Smooth muscle cell (in vitro differentiated cells): ENCODE results near the gene INSYN2B. TPM values are rescaled to one million over a fixed set of nuclear protein-coding genes. Genes with fewer than 3 reads are reported as not detected.

Source experiments
- DNase-seq: peaks from one replicate; lab custom pipeline; 2025; ENCODE audit not compliant: unreplicated experiment; lab: John Stamatoyannopoulos, UW
- H2AFZ ChIP-seq: fragments of 200-600 bp; sonication (generic); 2 replicates; pipeline ENCODE4 v1.6.0; 2016; ENCODE audit warnings: antibody characterized with exemption, low read depth, mild to moderate bottlenecking
- H3F3A ChIP-seq: fragments of 200-600 bp; sonication (generic); 2 replicates; pipeline ENCODE4 v1.6.0; 2017; ENCODE audit warnings: antibody characterized with exemption, low read depth
- H3K27ac ChIP-seq: fragments of 200-600 bp; sonication (generic); 2 replicates; pipeline ENCODE4 v1.5.1; 2016; ENCODE audit warnings: low read depth, mild to moderate bottlenecking
- H3K27me3 ChIP-seq: fragments of 200-600 bp; sonication (generic); 2 replicates; pipeline ENCODE4 v1.6.1; 2016; ENCODE audit warnings: low read depth, mild to moderate bottlenecking
- H3K36me3 ChIP-seq: fragments of 200-600 bp; sonication (generic); 2 replicates; pipeline ENCODE4 v1.5.1; 2016; ENCODE audit warnings: low read depth
- H3K4me1 ChIP-seq: fragments of 200-600 bp; sonication (generic); 2 replicates; pipeline ENCODE4 v1.5.1; 2016; ENCODE audit warnings: low read depth
- H3K4me2 ChIP-seq: fragments of 200-600 bp; sonication (generic); 2 replicates; pipeline ENCODE4 v1.6.0; 2016; ENCODE audit warnings: mild to moderate bottlenecking
- H3K4me3 ChIP-seq: fragments of 200-600 bp; sonication (generic); 2 replicates; pipeline ENCODE4 v1.5.1; 2016; ENCODE audit warnings: mild to moderate bottlenecking
- H3K79me2 ChIP-seq: fragments of 200-600 bp; sonication (generic); 2 replicates; pipeline ENCODE4 v1.6.0; 2016; ENCODE audit warnings: low read depth, mild to moderate bottlenecking
- H3K9ac ChIP-seq: fragments of 200-600 bp; sonication (generic); 2 replicates; pipeline ENCODE4 v1.6.0; 2016; ENCODE audit warnings: low read depth
- H3K9me3 ChIP-seq: fragments of 200-600 bp; sonication (generic); replicated peaks from 2 replicates; pipeline ENCODE4 v1.5.1; 2016; ENCODE audit warnings: low read depth
- H4K20me1 ChIP-seq: fragments of 200-600 bp; sonication (generic); 2 replicates; pipeline ENCODE4 v1.6.0; 2016; ENCODE audit warnings: low read depth
- CTCF ChIP-seq: fragments of 200-600 bp; sonication (generic); IDR thresholded peaks from 2 replicates; pipeline ENCODE4 v1.5.1; 2017; ENCODE audit warnings: borderline replicate concordance, mild to moderate bottlenecking, antibody characterized with exemption; ENCODE audit not compliant: insufficient read depth, poor library complexity, severe bottlenecking
- WGBS: methylation state at CpG from one replicate; pipeline ENCODE4 v1.1.7; 2016; ENCODE audit warnings: low lambda C conversion rate; 5-methylcytosine and 5-hydroxymethylcytosine counted together
- polyA plus RNA-seq: library from polyadenylated mRNA; unstranded; fragments of >200 nt; fragmentation: Nextera tagmentation; extraction: Ambion mirVana; gene quantifications from 2 replicates; pipeline ENCODE4 v1.2.1, GENCODE V29; 2016
- total RNA-seq: library from RNA; depleted of rRNA; stranded (reverse); fragments of >200 nt; gene quantifications from 2 replicates; pipeline ENCODE4 v1.2.3, GENCODE V29; 2014

INSYN2B gene
- total and polyA plus RNA-seq, 2 experiments from 2014 or later = 2.7 to 13.8 TPM

GRCh38 chr5:169842699-169843098 lies 137.6 kb downstream of the INSYN2B start:
- Histone ChIP-seq H4K20me1 (no peaks in the 10 kb centered on the region), H3K9me3 (no peaks in the 10 kb centered on the region), H3K27me3 (peaks cover 9% of the 10 kb centered on the region), H3F3A (no peaks in the 10 kb centered on the region), H3K4me3 (no peak overlapping the region), H3K4me2 (no peak overlapping the region), H2AFZ (no peak overlapping the region), H3K27ac (no peak overlapping the region), H3K36me3 (no peaks in the 10 kb centered on the region), H3K4me1 (no peaks in the 10 kb centered on the region), H3K79me2 (no peaks in the 10 kb centered on the region), H3K9ac (no peak overlapping the region)
- DNase-seq = no peak
- no peak for TF ChIP-seq CTCF

GRCh38 chr5:169840405-169840804 lies 139.9 kb downstream of the INSYN2B start:
- no peaks in the 10 kb centered on the region for H3K4me1 ChIP-seq
- H3K9me3 ChIP-seq = no peaks in the 10 kb centered on the region
- DNase-seq = no peak
- no peak for TF ChIP-seq CTCF
- H3K27ac ChIP-seq = no peak overlapping the region
- no peaks in the 10 kb centered on the region for H3K79me2 ChIP-seq
- peaks cover 9% of the 10 kb centered on the region for H3K27me3 ChIP-seq
- no peaks in the 10 kb centered on the region for H3K36me3 ChIP-seq
- 90% methylated on average over 3 of the region's 3 CpGs for WGBS
- no peaks in the 10 kb centered on the region for H4K20me1 ChIP-seq
- H2AFZ ChIP-seq = no peak overlapping the region
- no peak overlapping the region for H3K4me2 ChIP-seq
- H3F3A ChIP-seq = no peaks in the 10 kb centered on the region
- H3K9ac ChIP-seq = no peak overlapping the region
- H3K4me3 ChIP-seq = no peak overlapping the region

GRCh38 chr5:169838688-169839087 lies 141.6 kb downstream of the INSYN2B start:
- Histone ChIP-seq H4K20me1 (no peaks in the 10 kb centered on the region), H3F3A (no peaks in the 10 kb centered on the region)
- WGBS = 94% methylated on average over 3 of the region's 3 CpGs

More at GRCh38 chr5:169838688-169839087, 141.6 kb downstream of the INSYN2B start:
- H3K79me2 ChIP-seq = no peaks in the 10 kb centered on the region
- no peak overlapping the region for H3K4me2 ChIP-seq
- H3K4me1 ChIP-seq = no peaks in the 10 kb centered on the region
- H3K27me3 ChIP-seq = peaks cover 2% of the 10 kb centered on the region
- H3K27ac ChIP-seq = no peak overlapping the region
- TF ChIP-seq CTCF = no peak
- no peak overlapping the region for H3K4me3 ChIP-seq
- no peaks in the 10 kb centered on the region for H3K9me3 ChIP-seq
- no peak for DNase-seq
- no peak overlapping the region for H2AFZ ChIP-seq
- H3K36me3 ChIP-seq = no peaks in the 10 kb centered on the region
- H3K9ac ChIP-seq = no peak overlapping the region
